DMS114 treated with DMSO at 0.1 percent for 48 hours (cell line): ENCODE measurements around the gene TLX2.
"Not testable (repeated sequence)": the region's sequence is repeated elsewhere in the genome, so short reads cannot be mapped to it uniquely, and the experiment has no call there.

Experiments
- DNase-seq: peaks from one replicate; lab custom pipeline; 2025; ENCODE audit not compliant: unreplicated experiment; lab: John Stamatoyannopoulos, UW

The TLX2 gene

DNA sequence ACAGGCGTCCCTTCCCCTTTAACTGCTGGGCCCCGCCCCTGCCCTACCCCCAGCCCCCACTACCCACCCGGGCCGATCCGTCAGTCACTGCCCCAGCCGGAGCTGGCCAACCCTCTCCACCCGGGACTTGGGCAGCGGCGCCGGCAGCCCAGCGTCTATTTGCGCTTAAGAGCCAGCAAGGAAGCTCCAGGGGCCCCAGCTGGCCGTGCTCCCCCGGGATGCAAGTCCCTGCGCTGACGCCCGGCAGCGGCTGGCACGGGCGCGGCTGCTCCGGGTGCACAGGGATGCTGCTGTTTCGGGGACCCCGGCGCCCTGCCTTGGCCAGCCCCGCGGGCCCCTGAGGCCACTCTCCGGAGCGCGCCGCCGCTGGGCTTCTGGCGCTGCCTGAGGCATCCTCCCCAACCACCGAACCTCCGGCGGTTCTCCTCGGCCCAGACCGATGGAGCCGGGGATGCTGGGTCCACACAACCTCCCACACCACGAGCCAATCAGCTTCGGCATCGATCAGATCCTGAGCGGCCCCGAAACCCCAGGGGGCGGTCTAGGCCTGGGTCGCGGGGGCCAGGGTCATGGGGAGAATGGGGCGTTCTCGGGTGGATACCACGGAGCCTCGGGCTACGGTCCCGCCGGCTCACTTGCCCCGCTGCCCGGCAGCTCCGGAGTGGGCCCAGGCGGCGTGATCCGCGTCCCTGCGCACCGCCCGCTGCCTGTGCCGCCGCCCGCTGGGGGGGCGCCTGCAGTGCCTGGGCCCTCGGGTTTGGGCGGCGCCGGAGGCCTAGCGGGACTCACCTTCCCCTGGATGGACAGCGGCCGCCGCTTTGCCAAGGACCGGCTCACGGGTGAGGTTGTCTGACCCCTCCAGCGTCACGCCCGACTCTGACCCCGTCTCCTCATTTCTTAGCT, at the start of gene TLX2:
TLX2 (plus strand) TSS at position 83 of the 903 bp plus-strand sequence; CDS start at position 440, 357 bp downstream.
- no peak for DNase-seq

DNA sequence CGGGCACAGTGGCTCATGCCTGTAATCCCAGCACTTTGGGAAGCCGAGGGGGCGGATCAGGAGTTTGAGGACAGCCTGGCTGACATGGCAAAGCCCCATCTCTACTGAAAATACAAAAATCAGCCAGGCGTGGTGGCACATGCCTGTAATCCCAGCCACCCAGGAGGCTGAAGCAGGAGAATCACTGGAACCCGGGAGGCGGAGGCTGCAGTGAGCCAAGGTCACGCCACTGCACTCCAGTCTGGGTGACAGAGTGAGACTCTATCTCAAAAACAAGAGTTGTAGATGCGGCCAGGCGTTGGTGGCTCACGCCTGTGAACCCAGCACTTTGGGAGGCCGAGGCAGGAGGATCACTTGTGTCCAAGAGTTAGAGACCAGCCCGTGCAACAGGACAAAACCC, 43.5 kb upstream of the TLX2 start:
- DNase-seq: not testable (repeated sequence)

DNA sequence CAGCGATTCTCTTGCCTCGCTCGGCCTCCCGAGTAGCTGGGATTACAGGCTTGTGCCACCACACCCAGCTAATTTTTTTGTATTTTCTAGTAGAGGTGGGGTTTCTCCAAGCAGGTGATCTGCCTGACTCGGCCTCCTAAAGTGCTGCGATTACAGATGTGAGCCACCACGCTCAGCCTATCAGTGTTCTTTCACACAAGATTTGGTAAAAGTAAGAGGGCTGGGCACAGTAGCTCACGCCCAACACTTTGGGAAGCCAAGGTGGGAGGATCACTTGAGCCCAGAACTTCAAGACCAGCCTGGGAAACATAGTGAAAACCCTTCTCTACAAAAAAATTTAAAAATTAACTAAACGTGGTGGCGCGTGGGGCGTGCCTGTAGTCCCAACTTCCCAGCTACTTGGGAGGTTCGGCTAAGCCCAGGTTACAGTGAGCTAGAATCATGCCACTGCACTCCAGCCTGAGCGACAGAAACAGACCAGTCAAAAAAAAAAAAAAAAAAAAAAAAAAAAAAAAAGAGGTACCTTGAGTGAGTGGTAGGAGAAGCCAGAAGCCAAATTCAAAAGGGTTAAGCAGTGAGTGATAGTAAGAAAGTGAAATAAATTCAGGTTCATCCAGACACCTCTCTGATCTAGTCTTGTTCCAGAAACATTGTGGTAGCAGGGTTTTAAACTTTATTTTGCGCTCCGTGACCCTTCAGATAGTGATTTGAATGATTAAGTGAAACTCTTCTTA, 42.8 kb upstream of the TLX2 start:
- DNase-seq: no peak

DNA sequence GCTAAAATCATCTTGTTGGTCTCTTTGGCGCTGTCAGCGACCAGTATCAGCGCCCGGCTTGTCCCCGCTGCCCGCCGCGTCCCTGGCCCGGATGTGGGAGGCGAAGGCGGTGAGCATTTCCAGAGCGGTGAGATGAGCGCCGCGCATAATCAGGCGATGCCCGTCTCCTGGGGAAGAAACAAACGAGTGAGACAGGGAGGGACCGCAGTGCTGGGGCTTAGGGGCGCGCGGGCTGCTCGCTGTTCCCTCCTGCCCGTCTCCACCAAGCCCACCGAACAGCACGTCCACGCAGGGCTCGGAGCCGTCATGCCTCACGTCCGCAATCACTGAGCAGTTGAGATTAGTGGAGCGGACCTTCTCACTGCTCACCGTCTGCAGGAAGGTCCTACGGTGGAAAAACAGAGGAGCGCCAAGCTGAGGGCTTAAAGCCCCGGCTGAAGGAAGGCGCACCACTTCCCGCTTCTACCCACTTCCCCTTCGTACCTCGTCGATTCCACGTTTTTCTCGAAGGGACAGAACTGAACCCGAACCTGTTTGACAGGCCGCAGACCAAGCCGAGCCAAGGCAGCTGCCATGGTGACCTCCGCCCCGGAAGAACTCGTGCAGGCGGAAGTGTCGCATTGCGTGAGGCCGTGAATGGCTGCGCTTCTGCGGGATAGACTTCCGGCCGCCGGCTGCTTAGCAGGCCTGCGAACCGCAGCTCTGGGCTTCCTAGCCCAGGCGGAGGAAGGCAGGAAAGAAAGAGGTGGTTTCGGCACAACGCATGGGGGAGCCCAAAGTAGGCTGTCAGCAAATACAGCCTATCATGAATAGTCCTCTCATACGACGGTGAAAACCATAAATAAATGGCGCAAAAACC, 41.9 kb upstream of the TLX2 start, which contains the start of gene MRPL53:
MRPL53 (minus strand) TSS at position 595 of the 859 bp plus-strand sequence; CDS start at position 575, 20 bp downstream.
- DNase-seq: peak; percentile 88

DNA sequence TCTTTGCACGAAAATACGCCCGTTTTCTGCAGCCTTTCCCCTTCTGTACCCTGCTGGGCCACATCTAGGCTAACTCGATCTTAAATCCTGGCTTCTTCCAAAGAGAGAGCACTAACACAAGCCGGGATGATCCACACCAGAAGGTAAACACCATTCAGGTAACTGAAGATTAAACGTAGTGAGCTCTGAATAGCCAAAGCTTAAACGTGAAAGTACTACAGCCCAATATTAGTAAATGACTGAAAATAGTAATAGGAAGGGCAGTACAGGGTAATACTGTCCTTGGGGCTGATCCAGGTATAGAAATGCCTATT, 41.3 kb upstream of the TLX2 start:
- no peak for DNase-seq

DNA sequence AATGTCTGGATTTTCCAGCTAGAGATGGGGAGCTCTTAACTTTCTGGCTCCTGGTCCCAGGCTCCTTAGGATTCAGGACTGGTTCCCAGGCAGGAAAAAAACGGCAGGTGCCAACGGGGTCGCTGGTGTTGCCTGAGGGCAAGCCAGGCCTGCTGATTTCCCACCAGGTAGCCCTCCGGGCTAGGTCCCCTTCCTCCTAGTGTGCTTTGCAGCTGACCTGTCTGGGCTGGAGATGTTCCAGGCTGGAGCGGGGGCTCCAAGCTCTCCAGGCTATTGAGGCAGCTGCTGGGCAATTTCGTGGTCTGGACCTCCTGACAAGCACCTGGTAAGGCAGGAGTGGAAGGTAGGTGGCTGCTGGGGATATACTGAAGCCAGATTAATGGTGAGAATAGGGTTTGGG, 39.8 kb upstream of the TLX2 start:
- no peak for DNase-seq

DNA sequence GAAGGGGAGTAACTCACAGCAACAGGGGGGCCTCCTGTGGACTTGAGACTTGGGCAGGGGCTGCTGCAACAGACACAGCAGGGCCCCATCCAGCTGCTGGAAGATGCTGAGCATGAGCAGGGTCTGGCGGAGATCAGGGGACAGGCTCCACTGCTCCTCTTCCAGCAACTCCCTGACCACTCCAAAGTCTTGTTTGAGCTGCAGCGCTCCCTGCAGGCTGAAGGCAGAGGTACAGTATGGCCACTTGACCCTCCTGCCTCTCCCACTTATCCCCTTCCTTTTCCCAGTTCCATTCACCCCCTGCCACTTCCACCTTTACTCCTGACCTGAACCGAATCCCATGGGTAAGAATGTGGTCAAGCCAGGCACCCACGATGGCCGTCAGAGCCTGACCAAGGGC, 39.4 kb upstream of the TLX2 start:
- DNase-seq: no peak

DNA sequence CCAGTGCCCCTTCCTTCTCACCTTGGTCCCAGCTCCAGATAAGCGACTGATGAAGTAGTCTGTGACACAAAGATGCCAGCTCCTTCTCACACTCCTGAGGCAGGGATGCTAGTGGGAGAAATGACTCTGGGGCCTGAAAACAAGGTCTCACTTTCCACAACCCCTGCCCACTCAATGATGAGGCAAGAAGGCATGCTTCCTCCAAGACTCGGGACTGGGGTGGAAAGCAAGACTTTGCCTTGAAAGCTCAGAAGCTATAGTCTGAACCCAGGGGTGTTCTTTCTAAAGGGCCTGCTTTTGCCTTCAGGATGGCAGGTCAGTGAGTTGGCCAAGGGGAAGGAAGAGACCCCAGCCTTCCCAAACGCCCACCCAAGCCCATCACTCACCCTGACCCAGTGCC, 32.8 kb upstream of the TLX2 start:
- no peak for DNase-seq

DNA sequence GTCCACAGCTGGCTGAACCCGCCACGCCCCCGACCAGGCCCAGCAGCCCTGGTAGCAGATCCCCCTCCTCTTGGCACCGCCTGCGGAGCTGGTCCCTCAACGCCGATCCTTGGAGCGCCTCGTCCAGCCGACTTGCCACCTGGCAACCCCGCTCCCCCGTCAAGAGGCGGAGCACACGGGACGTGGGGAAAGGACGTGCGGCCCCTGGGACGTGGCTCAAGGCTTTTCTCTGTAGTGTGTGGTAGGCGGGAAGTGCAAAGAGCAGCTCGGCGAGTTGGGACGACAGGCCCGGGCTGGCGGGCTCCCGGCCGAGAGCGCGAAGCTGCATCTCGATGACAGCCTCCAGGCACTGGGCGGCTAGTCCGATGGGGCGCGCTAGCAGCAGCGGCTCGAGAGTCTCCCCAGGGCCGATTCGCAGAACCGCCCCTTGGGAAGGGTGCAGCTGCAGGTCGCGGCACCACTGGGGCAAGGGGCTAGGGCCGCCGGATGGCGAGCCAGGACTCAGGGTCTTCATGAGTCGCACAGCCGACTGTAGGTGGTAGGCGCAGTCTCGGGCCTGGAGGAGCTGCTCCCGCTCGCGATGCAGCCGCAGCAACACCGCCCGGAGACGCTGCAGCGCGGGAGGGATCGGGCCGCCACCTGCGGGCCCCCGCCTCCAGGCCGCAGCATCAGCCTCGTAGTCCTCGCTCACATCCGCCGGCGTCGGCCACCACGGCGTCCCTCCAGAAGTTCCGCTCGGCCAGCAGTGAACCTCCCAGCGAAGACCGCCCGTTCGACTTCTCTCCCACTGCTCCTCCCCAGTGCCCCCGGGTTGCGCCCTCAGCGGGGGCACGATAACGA, 32.1 kb upstream of the TLX2 start:
- no peak for DNase-seq

DNA sequence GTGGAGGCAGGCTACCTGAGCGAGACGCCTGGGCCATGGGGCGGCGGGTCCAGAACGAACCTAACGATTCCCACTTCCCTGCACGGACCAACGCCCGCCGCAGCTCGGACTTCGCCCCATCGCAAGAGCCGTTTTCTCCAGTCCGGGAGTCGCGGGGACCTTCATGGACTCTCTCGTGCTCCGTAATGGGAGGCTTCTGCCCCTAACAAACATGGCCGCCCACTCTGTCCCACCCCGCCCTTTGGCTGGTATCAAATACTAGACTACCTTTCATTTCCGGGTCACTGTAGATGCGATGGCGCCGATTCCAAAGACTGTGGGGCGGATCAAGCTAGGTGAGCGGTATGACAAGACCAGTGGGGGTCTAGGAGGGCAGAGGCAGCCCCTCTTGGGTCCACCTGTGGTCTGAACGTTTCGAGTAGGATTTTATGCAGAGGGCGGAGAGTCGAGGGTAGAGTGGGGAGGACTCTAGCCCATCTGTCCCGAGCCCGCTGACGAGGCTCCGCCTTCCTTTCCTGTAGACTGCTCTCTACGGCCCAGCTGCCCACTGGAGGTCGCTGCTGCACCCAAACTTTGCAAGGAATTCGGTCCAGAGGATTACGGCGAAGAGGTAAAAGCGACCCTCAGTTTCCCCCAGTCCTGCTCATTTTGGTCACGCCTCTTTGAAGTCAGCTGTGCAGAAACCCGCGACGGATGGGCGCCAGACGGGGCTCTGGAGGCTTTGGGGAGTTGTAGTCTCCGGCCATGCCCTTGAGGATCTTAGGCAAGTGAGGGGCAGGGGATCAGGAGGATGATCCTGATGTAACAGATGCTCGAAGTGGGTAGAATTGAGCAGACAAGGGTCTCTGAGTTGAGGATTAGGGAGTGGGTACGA, 31.2 kb upstream of the TLX2 start, which contains the start of the genes CCDC142 and TTC31:
CCDC142 (minus strand) TSS at position 198 of the 874 bp plus-strand sequence; CDS start at position 37, 161 bp downstream.
TTC31 (plus strand) TSS at position 281 of the 874 bp plus-strand sequence; CDS start at position 296, 15 bp downstream.
- DNase-seq: peak; percentile 98

DNA sequence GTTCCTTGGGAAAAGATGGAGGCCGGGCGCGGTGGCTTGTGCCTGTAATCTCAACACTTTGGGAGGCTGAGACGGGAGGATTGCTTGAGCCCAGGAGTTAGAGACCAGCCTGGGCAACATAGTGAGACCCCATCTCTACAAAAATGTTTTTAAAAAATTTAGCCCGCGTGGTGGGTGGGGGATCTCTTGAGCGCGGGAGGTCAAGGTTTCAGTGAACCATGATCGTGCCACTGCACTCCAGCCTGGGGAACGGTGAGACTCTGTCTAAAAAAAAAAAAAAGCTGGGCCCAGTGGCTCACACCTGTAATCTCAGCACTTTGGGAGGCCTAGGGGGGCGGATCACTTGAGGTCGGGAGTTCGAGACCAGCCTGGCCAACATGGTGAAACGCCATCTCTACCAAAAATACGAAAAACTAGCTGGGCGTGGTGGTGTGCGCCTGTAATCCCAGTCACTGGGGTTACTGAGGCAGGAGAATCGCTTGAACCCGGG, 30.5 kb upstream of the TLX2 start:
- not testable (repeated sequence) for DNase-seq

DNA sequence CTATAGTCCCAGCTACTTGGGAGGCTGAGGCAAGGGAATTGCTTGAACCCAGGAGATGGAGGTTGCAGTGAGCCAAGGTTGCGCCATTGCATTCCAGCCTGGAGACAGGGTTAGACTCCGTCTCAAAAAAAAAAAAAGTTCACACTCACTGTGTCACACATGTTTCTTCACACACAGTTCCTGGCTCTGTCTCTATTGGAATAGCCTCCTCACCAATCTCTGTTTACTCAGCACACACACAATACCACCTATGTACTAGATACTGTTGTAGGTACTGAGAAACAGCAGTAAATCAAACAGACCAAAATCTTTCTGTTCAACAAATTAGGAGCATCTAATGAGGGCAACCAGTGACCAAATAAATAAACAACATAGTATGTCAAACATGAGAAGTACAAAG, 28.1 kb upstream of the TLX2 start:
- no peak for DNase-seq

DNA sequence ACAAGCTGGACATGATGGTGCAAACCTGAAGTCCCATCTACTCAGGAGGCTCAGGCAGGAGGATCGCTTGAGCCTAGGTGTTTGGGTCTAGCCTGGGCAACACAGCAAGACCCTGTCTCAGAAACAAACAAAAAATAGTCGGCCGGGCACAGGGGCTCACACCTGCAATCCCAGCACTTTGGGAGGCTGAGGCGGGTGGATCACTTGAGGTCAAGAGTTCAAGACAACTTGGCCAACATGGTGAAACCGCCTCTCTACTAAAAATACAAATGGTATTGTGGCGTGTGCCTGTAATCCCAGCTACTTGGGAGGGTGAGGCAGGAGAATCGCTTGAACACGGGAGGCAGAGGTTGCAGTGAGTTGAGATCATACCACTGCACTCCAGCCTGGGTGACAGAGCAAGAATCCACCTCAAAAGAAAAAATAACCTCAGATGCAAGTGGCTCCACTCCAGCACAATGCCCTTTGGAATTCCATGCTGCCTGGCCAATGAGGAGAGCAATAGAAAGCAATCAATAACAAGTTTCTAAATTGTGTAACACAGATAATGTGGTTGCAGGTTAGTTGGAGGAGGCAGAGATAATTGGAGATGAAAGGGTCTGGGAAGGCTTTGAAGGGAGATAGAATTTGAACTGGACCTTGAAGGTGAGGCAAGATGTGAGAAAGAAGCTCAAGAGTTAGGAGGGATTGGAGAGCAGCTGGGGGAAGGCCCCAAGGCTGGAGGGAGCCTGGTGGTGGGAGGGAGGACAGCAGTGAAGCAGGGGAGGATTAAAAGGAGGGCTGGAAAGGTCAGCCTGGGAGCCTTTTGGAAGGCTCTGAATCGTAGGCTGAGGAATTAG, 25.4 kb upstream of the TLX2 start:
- no peak for DNase-seq

DNA sequence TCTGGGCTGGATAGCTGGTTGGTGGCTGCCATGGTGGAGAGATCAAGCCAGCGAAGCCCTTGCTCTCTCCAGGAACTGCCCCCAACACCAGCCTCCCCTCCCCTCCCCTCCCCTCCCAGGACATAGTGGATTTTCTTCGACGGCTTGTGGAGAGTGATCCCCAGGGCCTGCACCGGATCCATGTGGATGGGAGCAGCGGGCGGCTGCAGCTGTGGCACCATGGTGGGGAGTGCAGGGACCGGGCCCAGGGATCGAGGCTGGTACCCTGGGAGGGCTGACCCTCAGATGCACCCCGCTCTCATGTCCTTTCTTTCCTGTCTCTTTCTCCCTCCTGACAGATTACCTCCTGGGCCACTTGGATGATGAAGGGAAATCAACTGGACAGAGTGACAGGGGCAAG, 24.3 kb upstream of the TLX2 start:
- DNase-seq: no peak

DNA sequence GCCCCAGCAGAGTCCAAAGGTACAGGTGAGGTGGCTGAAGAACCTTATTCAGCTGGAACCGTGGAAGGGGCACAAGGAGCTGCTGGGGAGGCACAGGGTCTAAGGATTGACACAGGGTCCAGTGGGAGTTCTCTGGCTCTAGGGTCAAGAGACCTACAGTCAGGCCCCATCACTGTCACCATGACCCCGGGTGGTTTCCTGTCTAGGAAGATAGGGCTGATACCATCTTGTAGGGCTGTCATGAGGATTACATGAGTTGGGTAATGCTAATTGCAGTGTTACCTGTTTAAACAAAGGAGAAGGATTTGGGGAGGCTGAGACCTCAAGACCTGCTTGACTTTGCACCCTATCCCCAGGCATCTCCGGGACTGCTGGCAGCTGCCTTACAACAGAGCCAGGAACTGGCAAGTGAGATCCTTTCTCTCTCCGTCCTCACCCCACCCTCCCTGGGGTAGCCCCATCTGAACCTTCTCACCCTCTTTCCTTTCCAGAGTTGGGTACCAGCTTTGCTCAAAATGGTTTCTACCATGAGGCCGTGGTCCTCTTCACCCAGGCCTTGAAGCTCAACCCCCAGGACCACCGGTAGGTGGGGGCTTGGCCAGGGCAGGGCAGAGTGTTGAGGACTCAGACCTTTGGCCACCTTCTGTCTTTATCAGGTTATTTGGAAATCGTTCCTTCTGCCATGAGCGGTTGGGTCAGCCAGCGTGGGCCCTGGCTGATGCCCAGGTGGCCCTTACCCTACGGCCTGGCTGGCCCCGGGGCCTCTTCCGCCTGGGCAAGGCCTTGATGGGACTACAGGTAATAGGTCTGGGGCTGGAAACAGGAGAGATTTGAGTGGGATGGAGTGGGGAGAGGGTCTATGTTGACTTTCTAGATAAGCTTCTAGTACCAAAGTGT, 22.4 kb upstream of the TLX2 start:
- DNase-seq: no peak

DNA sequence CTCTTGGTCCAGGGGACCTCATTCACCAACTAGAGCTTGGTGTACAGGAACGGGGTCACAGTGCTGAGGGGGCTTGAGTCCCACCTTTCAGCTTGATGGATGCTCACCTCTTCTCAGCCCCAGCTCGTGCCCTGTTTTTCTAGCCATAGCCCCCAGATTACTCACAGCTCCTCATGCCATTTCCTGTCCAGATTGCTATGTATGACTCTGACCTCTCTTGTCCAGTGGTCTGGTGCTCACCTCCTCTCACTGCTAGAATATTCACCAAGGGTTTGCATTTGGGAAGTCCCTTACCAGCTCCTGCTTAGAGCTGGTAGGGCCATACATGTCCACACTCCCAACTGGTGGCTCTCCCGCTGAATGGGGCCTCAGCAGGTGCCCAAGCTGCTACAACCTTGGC, 20.7 kb upstream of the TLX2 start:
- DNase-seq: no peak

DNA sequence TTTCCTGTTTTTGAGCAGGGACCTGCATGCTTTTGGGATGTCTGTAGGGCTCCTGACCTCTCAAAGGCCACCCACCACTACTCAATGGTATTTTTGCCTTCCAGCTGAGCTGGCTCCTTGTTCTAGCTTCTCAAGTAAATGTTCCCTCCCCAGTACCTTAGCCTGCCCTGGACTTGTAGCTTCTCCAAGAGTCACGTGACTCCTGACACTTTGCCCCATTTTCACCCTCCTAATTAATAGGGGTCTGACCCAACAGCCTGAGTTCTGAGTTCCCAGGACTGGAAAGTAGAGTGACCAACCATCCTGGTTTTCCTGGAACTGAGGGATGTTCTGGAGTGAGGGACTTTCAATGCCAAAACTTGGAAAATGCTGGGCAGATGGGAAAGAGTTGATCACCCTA, 18.8 kb upstream of the TLX2 start:
- DNase-seq: no peak
